ENCODE results near the gene RALGPS1. TPM values are rescaled to one million over a fixed set of nuclear protein-coding genes. Genes with fewer than 3 reads are reported as not detected.

The RALGPS1 gene
- total RNA-seq, 1 experiment from 2014 or later = 8.2 TPM

GRCh38 chr9:127178686-127179632, 264.4 kb downstream of the RALGPS1 start:
- no peaks in the 10 kb centered on the region for H3K4me1 ChIP-seq (ENCODE audit: low read length)
- no peak for DNase-seq
- H2AFZ ChIP-seq (ENCODE audit: low read length) = no peak overlapping the region
- H3K4me2 ChIP-seq (ENCODE audit: low read depth, low read length, poor library complexity, severe bottlenecking) = no peak overlapping the region
- H3K4me3 ChIP-seq (ENCODE audit: low read length) = no peak overlapping the region
- no peaks in the 10 kb centered on the region for H3K27me3 ChIP-seq (ENCODE audit: low read length)
- H3K27ac ChIP-seq (ENCODE audit: low read length) = no peak overlapping the region
- no peaks in the 10 kb centered on the region for H3K9me2 ChIP-seq (replicated peaks; ENCODE audit: insufficient read depth, low read length)
- H3K36me3 ChIP-seq (ENCODE audit: insufficient read depth, low read length) = no peaks in the 10 kb centered on the region
- H3K79me2 ChIP-seq (ENCODE audit: low read length) = no peaks in the 10 kb centered on the region
- H4K20me1 ChIP-seq (ENCODE audit: insufficient read depth, low read depth, low read length) = 0 out of 2 replicates have a peak, but pooled peaks cover 4% of the 10 kb centered on the region
- H3K9ac ChIP-seq (ENCODE audit: low read length) = no peak overlapping the region
- no peaks in the 10 kb centered on the region for H3K9me3 ChIP-seq (ENCODE audit: low read length)

DNA sequence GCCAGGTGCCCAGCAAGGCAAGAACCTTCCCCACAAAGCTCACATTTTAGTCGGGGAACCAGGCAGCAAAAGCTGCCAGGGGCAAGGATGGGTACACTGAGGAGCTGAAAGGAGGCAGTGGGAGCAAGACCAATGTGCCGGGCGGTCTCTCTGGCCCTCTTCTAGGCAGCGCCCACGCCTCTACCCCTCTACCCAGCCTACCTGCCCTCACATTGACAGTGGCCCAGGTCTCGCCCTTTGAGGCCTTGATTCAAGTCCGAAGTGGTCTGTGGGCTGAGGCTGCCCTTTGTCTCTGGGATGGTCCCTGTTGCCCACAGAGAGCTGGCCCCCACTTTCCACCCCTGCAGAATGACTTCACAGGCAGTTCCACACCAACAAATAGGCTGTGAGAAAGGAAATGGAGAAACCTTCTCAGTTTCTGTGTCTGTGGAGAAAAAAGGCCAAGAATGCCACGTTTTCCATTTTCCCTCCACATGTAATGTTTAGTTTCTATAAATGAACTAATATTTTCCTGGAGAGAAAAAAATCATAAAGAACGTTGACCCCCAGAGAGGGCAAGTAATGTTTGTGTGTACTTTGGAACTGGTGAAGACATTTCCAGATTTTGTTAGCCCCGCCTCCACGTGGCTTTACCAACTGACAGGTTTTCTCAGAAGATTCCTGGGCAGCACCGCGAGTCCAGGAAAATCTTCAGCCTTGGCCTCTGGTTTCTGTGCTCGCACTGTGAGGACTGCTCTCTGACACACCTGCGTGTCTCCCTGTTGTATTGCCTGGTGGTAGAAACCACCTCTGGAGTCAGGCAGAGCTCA, 265.3 kb downstream of the RALGPS1 start:
- Histone ChIP-seq H3K9me2 (replicated peaks; ENCODE audit: insufficient read depth, low read length) (no peaks in the 10 kb centered on the region), H3K4me3 (ENCODE audit: low read length) (no peak overlapping the region), H3K27ac (ENCODE audit: low read length) (no peak overlapping the region)

DNA sequence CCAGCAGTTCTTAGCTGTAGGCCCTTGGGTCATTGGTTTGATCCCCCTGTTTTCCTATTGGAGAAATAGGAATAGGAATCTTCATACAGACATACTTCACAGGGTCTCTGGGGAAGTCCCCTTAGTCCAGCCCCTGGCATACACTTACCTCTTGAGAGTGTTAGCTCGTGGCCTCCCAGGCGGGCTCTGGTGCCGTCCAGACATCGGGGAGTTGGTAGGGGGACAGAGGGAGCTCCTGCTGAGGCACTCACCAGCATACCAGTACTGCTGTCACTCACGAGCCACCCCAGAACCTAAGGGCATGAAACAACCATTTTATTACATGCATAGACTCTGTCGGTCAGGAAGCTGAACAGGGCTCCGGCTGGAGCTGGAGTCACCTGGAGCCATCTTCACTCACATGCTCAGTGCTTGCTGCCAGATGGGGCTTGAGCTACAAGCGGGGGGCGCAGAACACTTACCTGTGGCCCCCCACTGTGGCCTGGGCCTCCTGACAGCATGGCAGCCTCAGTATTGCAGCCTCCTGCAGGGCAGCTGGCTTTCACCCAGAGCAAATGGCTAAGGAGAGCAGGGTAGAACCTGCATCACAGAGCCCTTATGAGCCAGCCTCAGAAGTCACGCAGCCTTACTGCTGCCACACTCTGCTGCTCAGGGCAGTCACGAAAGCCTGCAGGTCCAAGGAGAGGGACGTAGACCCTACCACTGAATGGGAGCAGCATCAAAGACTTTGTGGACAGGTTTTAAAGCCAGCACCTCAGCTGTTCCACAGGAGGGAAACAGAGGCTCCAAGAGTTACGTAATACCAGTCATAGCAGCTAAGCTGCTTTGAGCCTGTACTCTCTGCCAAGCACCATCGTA, 266.1 kb downstream of the RALGPS1 start:
- no peak for DNase-seq
- H3K9me2 ChIP-seq (replicated peaks; ENCODE audit: insufficient read depth, low read length) = no peaks in the 10 kb centered on the region
- H3K9ac ChIP-seq (ENCODE audit: low read length) = no peak overlapping the region
- 0 out of 2 replicates have a peak, but pooled peaks cover 4% of the 10 kb centered on the region for H4K20me1 ChIP-seq (ENCODE audit: insufficient read depth, low read depth, low read length)
- H3K27ac ChIP-seq (ENCODE audit: low read length) = no peak overlapping the region
- no peaks in the 10 kb centered on the region for H3K79me2 ChIP-seq (ENCODE audit: low read length)
- no peak overlapping the region for H3K4me2 ChIP-seq (ENCODE audit: low read depth, low read length, poor library complexity, severe bottlenecking)
- H3K4me3 ChIP-seq (ENCODE audit: low read length) = no peak overlapping the region
- H2AFZ ChIP-seq (ENCODE audit: low read length) = no peak overlapping the region
- H3K27me3 ChIP-seq (ENCODE audit: low read length) = no peaks in the 10 kb centered on the region
- H3K36me3 ChIP-seq (ENCODE audit: insufficient read depth, low read length) = no peaks in the 10 kb centered on the region
- H3K4me1 ChIP-seq (ENCODE audit: low read length) = peaks cover 5% of the 10 kb centered on the region
- H3K9me3 ChIP-seq (ENCODE audit: low read length) = no peaks in the 10 kb centered on the region

More for the DNA sequence above, 265.3 kb downstream of the RALGPS1 start:
- no peaks in the 10 kb centered on the region for H3K4me1 ChIP-seq (ENCODE audit: low read length)
- H3K27me3 ChIP-seq (ENCODE audit: low read length) = no peaks in the 10 kb centered on the region
- DNase-seq = no peak
- H3K9ac ChIP-seq (ENCODE audit: low read length) = no peak overlapping the region
- H3K9me3 ChIP-seq (ENCODE audit: low read length) = no peaks in the 10 kb centered on the region
- H2AFZ ChIP-seq (ENCODE audit: low read length) = no peak overlapping the region
- H4K20me1 ChIP-seq (ENCODE audit: insufficient read depth, low read depth, low read length) = 0 out of 2 replicates have a peak, but pooled peaks cover 4% of the 10 kb centered on the region
- H3K36me3 ChIP-seq (ENCODE audit: insufficient read depth, low read length) = no peaks in the 10 kb centered on the region
- H3K79me2 ChIP-seq (ENCODE audit: low read length) = no peaks in the 10 kb centered on the region
- no peak overlapping the region for H3K4me2 ChIP-seq (ENCODE audit: low read depth, low read length, poor library complexity, severe bottlenecking)

- H3K27ac ChIP-seq (ENCODE audit: low read length) = no peak overlapping the region
- no peak overlapping the region for H3K9ac ChIP-seq (ENCODE audit: low read length)
- H3K4me2 ChIP-seq (ENCODE audit: low read depth, low read length, poor library complexity, severe bottlenecking) = no peak overlapping the region
- no peak overlapping the region for H3K4me3 ChIP-seq (ENCODE audit: low read length)
- H3K4me1 ChIP-seq (ENCODE audit: low read length) = peaks cover 5% of the 10 kb centered on the region
- H3K9me2 ChIP-seq (replicated peaks; ENCODE audit: insufficient read depth, low read length) = no peaks in the 10 kb centered on the region
- H3K36me3 ChIP-seq (ENCODE audit: insufficient read depth, low read length) = no peaks in the 10 kb centered on the region
- no peak for DNase-seq
- H3K27me3 ChIP-seq (ENCODE audit: low read length) = no peaks in the 10 kb centered on the region
- no peak overlapping the region for H2AFZ ChIP-seq (ENCODE audit: low read length)
- H3K9me3 ChIP-seq (ENCODE audit: low read length) = no peaks in the 10 kb centered on the region
- H3K79me2 ChIP-seq (ENCODE audit: low read length) = no peaks in the 10 kb centered on the region
- H4K20me1 ChIP-seq (ENCODE audit: insufficient read depth, low read depth, low read length) = 0 out of 2 replicates have a peak, but pooled peaks cover 4% of the 10 kb centered on the region
Observed at GRCh38 chr9:127181315-127181580, 266.7 kb downstream of the RALGPS1 start.

DNA sequence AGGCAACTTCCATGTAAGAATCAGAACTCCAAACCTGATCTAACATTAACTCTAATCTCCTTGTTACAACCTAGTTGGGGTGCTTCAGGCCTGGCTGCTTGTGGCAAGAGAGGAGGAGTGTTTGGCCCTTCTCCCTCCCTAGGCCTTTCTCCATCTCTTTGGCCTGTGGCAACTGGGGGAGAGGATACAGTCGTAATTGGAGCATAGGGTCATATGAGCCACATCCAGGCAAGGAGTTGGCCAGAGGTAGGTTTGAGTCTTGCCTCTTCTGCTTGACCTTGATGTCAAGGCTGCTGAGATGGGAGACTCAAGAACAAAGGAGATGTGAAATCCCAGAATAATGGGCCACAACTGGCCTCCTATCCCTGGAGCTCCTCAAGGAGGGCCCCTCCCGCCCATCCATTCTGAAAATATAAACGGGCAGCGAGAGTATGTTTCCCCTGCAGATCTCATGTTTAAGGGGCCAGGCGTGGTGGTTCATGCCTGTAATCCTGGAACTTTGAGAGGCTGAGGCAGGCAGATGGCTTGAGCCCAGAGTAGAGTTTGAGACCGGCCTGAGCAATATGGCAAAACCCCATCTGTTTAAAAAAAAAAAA, 267.1 kb downstream of the RALGPS1 start:
- no peak overlapping the region for H3K4me3 ChIP-seq (ENCODE audit: low read length)
- H3K9me2 ChIP-seq (replicated peaks; ENCODE audit: insufficient read depth, low read length) = no peaks in the 10 kb centered on the region
- no peaks in the 10 kb centered on the region for H3K9me3 ChIP-seq (ENCODE audit: low read length)
- H2AFZ ChIP-seq (ENCODE audit: low read length) = no peak overlapping the region
- H3K79me2 ChIP-seq (ENCODE audit: low read length) = no peaks in the 10 kb centered on the region
- no peak overlapping the region for H3K4me2 ChIP-seq (ENCODE audit: low read depth, low read length, poor library complexity, severe bottlenecking)
- no peaks in the 10 kb centered on the region for H3K36me3 ChIP-seq (ENCODE audit: insufficient read depth, low read length)
- 0 out of 2 replicates have a peak, but pooled peaks cover 4% of the 10 kb centered on the region for H4K20me1 ChIP-seq (ENCODE audit: insufficient read depth, low read depth, low read length)
- peaks cover 5% of the 10 kb centered on the region for H3K4me1 ChIP-seq (ENCODE audit: low read length)
- H3K9ac ChIP-seq (ENCODE audit: low read length) = no peak overlapping the region
- no peak for DNase-seq
- H3K27me3 ChIP-seq (ENCODE audit: low read length) = no peaks in the 10 kb centered on the region
- no peak overlapping the region for H3K27ac ChIP-seq (ENCODE audit: low read length)

DNA sequence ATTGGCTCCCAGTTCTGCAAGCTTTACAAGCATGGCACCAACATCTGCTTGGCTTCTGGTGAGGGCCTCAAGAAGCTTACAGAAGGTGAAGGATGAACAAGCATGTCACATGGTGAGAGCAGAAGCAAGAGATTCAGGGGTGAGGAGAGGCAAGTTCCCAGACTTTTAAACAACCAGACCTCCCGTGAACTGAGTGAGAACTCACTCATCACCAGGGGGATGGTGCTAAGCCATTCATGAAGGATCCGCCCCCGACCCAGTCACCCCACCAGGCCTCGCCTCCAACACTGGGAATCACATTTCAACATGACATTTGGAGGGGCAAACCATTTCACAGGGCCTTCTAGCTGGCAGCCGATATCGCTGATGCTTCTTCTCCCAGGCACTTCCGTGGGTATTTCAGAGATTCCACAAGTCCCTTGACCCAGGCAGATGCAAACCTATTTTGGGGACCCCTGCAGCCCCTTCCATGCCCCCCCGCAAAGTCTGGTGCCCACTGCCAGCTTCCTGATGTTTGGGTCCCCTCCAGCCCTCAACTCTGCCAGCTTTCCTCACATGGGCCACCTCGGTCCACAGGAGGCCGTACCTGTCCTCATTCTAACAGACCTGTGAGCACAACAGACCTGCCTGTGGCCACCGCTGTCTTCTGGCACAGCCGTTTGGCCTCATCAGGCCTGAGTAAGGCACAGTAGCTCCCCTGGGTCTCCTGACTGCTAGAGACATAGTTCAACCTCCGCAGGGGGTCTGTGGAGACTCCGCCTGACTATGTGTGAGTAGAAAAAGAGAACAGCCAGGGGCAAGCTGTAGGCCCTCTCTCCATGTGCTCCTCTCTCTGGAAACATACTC, 268.5 kb downstream of the RALGPS1 start:
- Histone ChIP-seq H3K4me2 (ENCODE audit: low read depth, low read length, poor library complexity, severe bottlenecking) (no peak overlapping the region), H2AFZ (ENCODE audit: low read length) (no peak overlapping the region), H3K9ac (ENCODE audit: low read length) (no peak overlapping the region), H3K4me1 (ENCODE audit: low read length) (peaks cover 5% of the 10 kb centered on the region), H3K9me2 (replicated peaks; ENCODE audit: insufficient read depth, low read length) (no peaks in the 10 kb centered on the region), H3K4me3 (ENCODE audit: low read length) (no peak overlapping the region), H3K27me3 (ENCODE audit: low read length) (no peaks in the 10 kb centered on the region), H3K9me3 (ENCODE audit: low read length) (no peaks in the 10 kb centered on the region), H3K27ac (ENCODE audit: low read length) (no peak overlapping the region), H4K20me1 (ENCODE audit: insufficient read depth, low read depth, low read length) (0 out of 2 replicates have a peak, but pooled peaks cover 4% of the 10 kb centered on the region), H3K36me3 (ENCODE audit: insufficient read depth, low read length) (no peaks in the 10 kb centered on the region), H3K79me2 (ENCODE audit: low read length) (no peaks in the 10 kb centered on the region)
- no peak for DNase-seq
